SH-SY5Y (cell line): ENCODE results near the gene POP7.

ENCODE experiments used
- GATA2 ChIP-seq: IDR thresholded peaks from 2 replicates; pipeline ENCODE4 v1.6.1; 2011; ENCODE audit warnings: mild to moderate bottlenecking, low read depth, low read length
- GATA3 ChIP-seq: IDR thresholded peaks from 2 replicates; pipeline ENCODE4 v1.6.1; 2011; ENCODE audit warnings: low read depth, mild to moderate bottlenecking, low read length, moderate library complexity

- TF ChIP-seq GATA2 (no peak), GATA3 (no peak)
These were observed 11.7 kb upstream of the POP7 start, which contains the start of gene GIGYF1 for GRCh38 chr7:100694098-100694745.
